Urothelium cell line (cell line): Measurements from ENCODE around the gene SMG6.

Source experiments
- DNase-seq: peaks from one replicate; pipeline ENCODE4 v3.0.0; 2011; ENCODE audit warnings: low spot score, mixed read lengths
- FAIRE-seq: peaks from 2 replicates; lab custom pipeline; 2011; peaks lifted over from hg19 to GRCh38; lab: Jason Lieb, UNC

The SMG6 gene

DNA sequence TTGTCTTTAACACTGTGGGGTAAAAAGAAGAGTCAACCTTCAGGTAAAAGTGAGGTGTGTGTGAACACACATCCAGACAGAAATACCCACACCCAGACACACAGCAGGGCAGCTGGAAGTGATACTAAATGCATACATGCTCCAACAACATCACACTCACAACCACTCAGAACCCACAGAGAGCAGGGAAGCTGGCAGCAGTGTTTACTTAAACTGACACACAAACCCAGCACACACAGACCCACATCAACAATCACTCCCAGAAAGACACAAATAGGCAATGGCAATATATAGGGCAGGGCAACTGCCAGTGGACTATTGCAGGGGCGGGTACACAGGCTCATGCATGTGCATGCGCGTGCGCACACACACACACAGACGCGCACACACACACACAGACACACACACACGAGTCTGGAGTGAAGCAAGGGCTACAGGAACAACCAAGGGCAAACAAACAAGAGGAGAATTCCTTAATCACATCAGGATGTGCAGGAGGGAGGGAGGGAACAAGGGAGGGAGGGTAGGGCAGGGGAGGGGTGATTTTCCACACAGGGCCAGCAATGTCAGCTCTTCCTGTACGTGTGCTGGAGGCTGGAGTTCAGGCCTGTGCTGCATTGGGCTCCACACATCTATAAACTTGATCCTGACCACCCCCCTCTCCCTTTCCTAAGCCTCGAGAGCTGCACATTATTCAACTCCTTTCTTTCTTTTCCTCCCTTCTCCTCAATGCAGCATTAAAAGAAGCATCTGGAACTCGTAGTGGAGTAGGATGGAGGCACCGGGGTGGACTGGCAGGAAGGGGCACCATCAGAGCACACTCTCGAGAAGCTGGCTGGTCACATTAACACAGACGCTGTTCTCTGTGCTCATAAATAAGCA, 218.6 kb downstream of the SMG6 start:
- no peak for DNase-seq
- no peak for FAIRE-seq

DNA sequence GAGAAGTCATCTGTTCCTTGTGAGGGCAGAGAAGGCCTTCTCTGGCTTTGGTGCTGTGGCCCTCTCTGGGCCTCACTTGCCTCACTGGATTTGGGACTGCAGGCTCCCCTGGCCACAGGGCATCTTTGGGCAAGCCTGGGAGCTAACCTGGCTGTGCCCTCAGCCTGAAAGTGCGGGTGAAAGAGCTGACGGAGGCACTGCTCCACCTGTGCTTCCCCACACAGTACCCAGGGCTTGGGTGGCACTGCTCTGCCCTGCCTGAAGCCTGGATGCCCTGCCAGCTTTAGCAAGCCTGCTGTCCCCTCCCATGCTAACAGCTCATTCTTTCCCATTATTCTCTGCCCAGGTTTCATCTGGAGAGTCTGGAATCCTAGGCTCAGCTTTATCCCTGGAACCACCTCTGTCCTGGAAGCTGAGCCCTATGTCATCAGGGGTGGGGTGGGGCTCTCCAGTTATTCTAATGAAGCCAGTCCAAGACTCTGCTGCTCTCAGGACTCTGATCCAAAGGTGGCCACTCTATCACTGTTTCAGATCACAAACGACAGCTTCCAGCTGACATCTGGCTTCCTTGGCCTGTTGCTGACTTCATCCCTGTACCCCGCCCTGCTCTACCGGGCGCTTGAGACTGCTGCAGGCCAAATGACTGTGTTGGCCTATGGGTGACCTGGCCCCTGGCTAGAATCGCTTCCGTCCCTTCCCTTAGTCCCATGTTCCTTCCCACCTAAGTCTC, 219.4 kb downstream of the SMG6 start:
- no peak for DNase-seq
- no peak for FAIRE-seq

DNA sequence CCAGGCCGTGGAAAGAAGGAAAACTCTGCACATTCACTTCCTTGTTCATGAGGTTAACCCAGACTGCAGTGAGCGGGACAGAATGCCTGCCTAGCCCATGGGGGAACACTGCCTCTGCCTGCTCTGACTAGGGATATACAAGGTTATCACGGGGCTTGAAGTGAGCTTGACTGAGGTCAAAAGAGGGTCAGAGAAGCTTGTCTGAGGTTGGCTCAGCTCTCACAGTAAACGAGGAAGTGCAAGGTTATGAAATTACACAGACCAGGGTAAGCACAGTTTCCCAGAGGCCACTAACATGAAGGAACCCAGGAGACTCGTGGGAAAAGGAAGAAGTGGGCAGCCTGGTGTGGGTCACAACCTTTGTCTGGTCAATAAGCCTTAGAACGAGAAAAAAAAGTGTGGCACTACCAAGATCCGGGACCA, 220.0 kb downstream of the SMG6 start:
- FAIRE-seq (no peak), DNase-seq (no peak)

DNA sequence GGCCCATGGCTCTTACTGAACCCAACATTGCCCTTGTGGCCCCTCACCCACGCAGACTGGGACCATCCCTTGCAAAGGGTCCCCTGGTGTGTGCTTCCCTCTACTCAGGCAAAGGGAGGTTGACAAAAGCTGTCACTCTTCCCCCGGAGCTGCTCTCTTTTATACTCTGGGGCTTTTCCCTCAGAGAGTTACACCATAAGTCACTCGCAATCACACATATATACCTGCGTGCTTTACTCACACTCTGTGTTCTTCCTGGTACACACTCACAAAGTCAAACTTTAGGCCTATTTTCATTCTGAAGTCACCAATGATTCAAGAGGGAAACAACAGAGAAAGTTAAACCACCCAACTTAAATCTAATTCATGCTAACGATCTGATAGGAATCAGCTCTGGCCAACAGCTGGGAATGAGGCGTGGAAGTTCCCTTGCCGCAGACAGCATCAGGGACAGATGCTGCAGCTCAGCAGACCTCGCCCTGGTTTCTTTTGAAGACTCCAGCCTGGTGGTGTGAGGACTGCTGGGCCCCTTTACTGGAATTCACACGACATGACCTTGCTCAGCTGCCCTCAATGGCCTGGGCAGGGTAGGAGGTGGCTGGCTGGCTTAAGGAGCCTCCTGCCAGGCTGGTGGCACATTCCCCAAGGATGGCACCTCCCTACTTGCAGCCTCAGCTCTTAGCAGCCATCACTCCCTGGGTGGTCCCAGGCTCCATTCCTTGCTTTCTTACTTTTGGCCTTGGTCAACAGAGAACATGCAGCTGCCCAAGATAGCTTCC, 221.4 kb downstream of the SMG6 start:
- no peak for DNase-seq
- FAIRE-seq: no peak

DNA sequence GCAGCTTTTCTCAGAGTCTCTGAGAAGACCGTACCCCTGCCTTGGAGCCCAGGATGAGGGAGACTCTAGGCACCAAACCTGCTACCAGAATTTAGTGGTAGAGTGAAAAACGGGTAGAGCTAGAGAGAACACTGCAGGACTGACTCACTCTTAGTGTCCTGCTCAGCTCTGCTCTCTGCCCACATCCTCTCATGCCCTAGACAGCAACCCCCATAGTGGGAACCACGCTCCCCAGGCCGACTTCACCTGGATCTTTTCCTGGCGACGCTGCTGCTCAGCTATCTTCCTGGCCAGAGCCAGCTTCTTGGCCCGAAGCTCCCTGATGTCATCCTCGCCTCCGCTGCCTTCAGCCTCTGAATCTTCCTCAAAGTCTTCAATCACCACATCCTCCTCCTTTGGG, 222.0 kb downstream of the SMG6 start:
- DNase-seq: no peak
- no peak for FAIRE-seq

DNA sequence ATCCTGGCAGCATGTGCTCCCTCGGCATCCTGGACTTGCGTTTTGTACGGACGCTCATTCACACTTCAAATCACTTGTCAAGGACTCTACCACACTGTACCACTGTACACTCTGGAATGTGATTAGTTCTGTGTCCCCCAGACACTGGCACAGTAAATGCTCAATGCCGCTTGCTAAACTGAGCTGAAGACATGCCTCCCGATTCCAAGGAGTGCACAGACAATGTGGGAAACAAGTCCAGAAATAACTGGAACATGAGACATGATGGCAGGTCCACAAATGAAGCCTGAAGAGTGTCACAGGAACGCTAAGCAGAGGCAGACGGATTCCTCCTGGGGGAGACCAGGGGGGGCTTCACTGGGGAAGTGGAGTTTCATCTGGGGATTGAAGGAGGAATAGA, 226.5 kb downstream of the SMG6 start:
- FAIRE-seq (no peak), DNase-seq (no peak)

DNA sequence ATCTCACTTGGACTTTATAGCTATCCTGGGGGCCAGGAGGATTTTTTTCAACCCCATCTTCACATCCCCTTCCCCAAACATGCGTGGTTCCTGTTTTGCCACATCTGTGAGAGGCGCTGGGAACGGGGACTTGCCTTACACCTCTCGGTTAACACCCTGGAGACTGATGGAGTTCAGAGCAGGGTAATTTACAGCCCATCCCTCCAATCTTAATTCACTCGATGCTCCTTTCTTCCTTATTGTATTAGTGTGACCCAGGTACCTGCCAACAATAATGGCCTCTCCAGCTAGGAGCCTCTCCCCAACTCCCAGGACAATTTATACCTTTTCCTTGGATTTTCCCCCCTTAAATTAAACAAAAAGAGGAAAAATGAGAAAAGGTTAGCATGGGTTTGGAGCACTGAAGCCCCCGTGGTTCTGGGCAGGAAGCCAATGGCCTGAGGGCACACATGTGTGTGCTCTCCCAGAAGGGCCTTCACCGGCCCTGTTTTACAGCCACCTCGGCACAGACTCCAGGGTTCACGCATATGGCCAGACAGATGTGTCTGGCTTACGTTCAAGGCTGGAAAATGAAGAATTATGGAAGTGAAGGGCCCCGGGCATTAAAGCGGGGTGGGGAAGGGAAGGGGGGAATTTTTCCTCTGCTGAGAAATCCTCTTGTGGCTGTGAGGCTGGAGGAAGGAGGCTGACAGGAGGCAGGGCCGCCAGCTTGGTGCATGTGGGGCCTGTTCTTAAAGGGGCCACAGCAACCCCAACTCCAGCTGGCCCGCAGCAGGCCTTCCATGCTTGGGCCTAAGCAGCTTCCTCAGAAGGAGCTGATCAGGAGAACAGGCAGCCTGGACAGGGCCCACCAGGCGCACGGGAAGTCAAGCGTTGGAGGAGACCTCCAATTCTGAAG, 227.2 kb downstream of the SMG6 start:
- DNase-seq: no peak
- FAIRE-seq: no peak

DNA sequence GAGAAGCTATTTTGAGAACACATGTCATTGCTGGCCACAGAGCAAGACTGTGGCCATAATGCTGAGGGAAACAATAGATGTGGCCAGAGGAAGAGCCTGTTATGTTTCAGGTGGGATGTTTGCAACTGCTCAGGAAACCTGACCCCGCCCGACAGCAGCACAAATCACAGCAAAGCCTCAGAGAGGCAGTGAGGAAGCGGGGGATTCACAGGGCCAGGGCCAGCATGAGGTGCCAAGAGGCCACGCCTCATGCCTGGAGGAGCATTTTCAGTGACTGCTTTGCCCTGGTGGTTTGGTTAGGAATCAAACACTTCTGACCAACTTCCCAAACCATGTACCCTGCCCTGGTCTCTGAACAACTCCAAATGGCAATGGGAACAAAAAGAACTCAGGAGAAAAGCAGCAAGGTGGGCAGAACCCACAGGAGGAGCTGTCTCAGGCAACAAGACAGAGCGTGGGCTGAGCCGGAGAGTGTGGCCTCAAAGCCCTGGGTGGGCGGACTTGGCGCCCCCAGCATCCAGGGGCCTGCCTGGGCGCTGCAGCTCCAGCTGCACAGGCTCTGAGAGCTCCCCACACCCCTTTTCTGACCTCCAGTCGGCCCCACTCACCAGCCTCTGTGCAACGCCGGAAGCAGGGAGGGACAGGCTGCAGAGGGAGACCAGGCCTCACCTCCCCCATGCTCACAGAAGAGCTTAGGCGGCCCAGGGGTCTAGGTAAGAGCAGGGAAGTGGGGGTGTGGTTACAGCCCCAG, 228.1 kb downstream of the SMG6 start:
- FAIRE-seq: no peak

DNA sequence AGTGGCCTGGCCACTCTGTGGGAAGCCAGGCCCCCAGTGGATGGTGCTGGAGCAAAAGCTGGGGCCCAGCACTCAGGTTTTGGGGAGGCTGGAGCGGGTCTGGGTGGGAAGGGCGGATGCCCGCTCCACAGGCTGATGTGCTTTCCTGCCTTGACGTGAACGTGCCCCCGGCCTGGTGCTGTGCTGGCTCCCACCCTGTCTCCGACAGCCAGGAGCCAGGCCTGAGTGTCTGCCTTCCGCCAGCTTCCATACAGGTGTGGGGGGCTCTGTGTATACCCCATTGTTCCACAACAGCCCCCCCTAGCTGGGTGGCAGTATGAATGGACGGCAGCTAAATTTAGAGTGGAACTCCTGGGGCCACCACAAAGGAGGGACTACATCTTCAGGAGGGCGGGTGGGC, 228.7 kb downstream of the SMG6 start:
- DNase-seq: no peak
- FAIRE-seq: no peak

More for the DNA sequence above, 228.1 kb downstream of the SMG6 start:
- DNase-seq: no peak

DNA sequence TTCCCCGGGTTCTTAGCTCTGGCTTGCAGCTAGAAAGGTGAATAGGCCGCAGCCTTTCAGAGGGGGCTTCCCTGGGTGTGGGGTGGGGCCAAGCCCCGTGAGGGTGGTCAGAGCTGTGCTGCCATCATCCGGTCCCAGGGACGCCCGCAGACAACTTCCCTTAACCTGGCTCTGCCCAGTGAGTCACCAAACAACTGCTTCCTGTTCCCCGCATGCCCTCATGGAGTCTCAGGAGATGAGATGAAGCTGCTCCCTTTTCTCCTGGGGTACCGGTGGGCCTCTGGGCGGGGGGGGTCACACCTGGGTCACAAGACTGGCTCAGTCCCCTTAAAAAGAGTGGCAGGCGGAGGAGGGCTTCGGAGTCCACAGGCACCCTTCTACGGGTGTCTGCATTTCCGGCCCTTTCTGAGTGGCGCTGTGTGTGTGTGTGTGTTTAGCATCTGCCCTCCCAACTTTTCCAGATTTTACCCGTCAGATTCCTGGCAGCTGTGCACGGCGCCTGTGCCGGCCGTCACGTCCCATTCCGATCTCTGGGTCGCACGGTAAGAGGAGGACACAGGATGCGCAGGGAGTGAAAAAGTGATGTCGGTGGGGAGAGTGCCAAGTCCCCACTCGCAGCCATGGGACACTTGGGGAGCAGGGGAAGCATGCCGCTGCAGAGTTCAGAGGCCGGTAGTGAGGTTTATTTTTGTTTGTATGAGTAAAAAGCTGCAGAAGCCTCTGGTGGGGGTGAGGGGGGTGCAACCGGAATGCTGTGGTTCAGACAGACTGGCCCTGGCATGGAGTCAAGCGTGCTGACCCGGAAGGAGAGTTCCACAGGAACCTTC, 231.9 kb downstream of the SMG6 start:
- no peak for FAIRE-seq

DNA sequence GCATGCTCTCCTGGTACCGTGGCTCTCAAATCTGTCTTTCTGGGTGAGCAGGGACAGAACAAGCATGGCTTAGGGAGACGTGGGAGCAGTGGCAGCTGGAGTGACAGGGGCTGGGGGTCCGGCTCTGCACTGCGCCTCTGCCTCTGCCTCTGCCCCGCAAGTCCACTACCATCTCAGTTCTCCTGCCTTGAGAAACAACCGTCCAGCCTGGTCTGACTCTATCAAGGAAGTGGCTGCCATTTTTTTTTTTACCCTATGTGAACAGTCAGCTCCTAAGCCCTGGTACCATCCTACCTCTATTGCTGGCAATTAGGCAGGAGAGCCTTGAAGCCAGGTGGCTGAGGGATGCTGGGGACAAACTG, 232.6 kb downstream of the SMG6 start:
- FAIRE-seq (no peak), DNase-seq (no peak)

More for the DNA sequence above, 231.9 kb downstream of the SMG6 start:
- no peak for DNase-seq

DNA sequence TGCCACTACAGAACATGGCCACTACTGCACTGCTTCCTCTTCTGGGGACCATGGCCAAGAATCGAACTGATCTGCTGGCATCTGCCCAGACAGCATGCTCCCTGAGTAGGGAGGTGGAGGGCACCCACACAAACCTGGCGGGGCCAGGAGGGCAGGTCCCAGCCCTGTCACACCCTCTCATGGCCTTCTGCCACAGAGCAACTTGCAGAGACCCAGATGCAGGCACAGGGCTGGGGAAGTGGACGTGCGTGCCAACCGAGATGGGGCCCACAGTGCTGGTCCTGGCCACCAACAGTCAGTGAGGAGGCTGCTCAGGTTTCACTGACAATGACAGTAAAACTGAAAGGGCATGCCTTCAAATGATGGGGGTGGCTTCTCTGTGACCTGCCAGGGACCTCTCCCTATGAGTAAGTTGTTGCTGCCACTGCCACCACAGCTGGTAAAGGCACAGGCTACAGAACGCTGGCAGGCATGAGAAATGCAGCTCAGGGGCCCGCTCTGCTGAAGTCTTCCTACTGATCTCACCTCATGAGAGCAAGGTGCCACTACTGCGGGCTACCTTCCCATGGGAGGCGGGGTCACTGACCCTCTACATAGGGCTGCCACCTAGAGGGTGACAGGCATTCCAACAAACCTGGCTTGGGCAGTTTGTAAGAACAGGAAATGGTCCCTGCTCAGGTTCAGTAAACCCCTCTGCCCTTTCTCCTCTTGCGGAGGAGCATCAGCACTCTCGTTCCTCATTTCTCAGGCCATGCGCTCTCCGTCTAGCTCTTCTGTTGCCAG, 233.2 kb downstream of the SMG6 start:
- FAIRE-seq (no peak), DNase-seq (no peak)

DNA sequence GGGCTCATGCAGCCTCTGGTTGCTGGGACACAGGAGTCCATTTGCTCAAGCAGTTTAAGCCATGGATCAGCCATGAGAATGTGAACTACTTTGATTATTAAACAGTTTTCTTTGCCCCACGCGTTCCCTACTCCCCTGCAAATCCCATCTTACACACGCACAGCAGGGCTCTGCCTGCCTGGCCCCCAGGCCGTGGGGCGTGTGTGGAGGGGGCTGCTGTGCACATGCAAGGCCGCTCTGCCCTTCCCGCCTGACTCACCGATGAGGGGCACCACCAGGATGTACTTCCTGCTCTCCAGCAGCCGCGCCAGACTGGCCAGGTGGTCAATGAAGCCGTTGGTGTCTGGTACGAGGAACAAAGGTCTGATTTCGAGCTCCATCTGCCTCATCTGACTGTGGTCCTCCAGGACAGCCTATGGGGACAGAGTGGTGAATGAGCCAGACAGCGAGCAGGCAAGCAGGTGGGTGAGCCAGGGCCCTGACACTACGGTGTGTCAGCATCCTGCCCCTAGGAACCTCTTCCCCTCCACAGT, 235.0 kb downstream of the SMG6 start:
- no peak for FAIRE-seq
- peak; percentile 33 for DNase-seq

DNA sequence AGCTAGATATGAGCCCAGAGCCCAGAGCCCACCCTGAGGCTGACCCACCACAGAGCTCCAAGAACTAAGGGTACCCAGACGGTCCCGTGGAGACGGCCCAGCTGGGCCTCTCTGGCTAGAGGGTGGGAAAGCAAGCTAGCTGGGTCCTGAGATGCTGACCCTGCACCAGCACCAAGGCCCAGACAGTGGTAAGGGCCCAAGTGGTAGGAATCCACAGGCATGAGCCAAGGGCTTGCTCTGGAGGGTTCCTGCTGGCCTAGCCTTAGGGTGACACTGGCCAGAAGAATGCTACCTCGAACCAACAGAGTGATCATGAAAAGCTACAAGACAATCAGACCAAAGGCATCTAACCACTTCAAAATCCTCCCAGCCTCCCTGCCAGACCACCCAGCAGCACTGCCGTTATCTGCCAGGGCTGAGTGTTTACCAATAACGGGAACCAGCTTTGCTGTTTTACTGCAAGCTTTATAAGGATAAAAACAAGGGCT, 235.5 kb downstream of the SMG6 start:
- FAIRE-seq (no peak), DNase-seq (no peak)

DNA sequence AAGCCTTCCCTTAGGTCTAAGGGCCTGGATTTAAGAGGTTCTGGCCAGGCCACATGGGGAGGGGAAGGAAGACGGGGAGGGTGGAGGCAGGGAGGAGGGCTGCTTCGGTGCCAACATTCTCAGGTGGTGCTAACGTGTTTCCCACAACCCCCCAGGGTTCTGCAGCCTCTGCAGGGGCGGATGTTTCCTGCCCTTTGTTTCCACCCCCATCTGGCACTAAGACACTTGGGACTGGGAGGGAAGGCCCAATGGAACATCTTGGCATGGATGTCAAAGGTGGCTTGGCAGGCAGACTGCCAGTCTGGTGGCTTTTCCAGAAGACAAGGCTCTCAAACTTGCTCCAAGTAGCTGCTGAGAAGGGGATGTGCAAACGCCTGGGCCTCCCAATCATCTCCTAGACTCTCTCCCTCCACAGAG, 236.0 kb downstream of the SMG6 start:
- DNase-seq: no peak
- FAIRE-seq: no peak

DNA sequence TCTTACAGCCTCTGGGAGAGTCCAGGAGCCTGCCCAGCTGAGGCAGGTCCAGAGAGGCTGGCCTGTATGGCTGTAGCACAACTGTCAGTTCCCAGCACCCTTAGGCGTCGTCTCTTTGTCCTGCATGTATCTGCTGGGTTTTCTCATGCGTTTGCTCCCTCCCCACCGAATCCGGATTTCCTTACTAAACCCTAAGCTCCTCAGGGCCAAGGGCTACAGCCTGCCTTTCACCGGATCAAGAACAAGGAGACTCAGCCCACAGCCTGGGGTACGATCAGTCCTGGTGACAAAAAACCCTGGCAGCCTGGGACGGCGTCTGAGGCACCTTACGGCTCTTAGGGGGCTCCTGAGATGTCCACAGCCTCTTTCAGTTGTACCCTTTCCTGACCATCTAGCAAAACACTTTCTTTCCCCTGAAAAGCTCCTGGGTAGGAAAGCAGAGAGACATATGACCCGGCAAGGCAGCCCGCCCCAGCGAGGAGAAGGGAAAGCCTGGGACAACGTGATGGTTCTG, 236.5 kb downstream of the SMG6 start:
- FAIRE-seq: no peak
- DNase-seq: no peak

DNA sequence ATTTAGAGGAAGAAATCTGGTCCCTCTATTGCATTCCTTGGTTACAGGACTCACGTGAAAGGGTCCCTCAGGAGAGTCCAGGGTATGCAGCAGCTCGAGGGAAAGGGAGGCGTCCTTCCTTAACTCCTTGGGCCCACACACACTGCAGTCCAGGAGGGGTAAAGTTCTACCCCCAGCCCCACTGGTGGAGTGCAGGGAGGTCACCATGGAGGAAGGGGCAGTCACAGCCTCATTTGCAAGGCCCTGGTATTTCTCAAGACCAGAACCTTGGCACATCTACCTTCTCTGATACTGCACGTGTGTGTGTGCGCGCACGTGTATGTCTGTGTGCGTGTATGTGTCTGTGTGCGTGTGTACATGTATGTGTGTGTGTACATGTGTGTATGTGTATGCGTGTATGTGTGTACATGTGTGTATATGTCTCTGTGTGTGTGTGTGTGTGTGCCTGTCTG, 237.6 kb downstream of the SMG6 start:
- no peak for DNase-seq
- peak; percentile 87 for FAIRE-seq
